Osteocyte (in vitro differentiated cells): ENCODE results near the gene MED13L. TPM values are rescaled to one million over a fixed set of nuclear protein-coding genes. Genes with fewer than 3 reads are reported as not detected.

ENCODE experiments used
- DNase-seq: peaks from one replicate; pipeline ENCODE4 v3.0.0; 2021; ENCODE audit warnings: mixed read lengths; ENCODE audit not compliant: unreplicated experiment; ENCODE audit errors: extremely low spot score
- H3K27ac Mint-ChIP-seq: one replicate; pipeline ENCODE4 v1.8.0; 2021; ENCODE audit warnings: mild to moderate bottlenecking, mixed read lengths; ENCODE audit not compliant: unreplicated experiment
- H3K27me3 Mint-ChIP-seq: one replicate; pipeline ENCODE4 v1.8.0; 2021; ENCODE audit warnings: mixed read lengths; ENCODE audit not compliant: unreplicated experiment
- H3K36me3 Mint-ChIP-seq: one replicate; pipeline ENCODE4 v1.8.0; 2021; ENCODE audit warnings: mixed read lengths; ENCODE audit not compliant: unreplicated experiment
- H3K4me1 Mint-ChIP-seq: one replicate; pipeline ENCODE4 v1.8.0; 2021; ENCODE audit warnings: mixed read lengths; ENCODE audit not compliant: unreplicated experiment
- H3K4me3 Mint-ChIP-seq: one replicate; pipeline ENCODE4 v1.8.0; 2021; ENCODE audit warnings: mild to moderate bottlenecking, moderate library complexity, mixed read lengths; ENCODE audit not compliant: unreplicated experiment
- H3K9me3 Mint-ChIP-seq: one replicate; pipeline ENCODE4 v1.8.0; 2021; ENCODE audit warnings: mixed read lengths; ENCODE audit not compliant: unreplicated experiment
- CTCF ChIP-seq: fragments of 200-600 bp; sonication (generic); IDR thresholded peaks from 2 replicates; pipeline ENCODE4 v1.5.0; 2021; ENCODE audit warnings: antibody characterized with exemption, mild to moderate bottlenecking, moderate library complexity
- total RNA-seq: library from RNA; stranded (reverse); gene quantifications from 2 replicates; pipeline ENCODE4 v1.2.1, GENCODE V29; 2021

MED13L gene
- total RNA-seq, 1 donor from 2014 or later, result 229 TPM

- TF ChIP-seq CTCF, result no peak
- Mint-ChIP-seq H3K27me3 (no peaks in the 10 kb centered on the region), H3K4me3 (no peak overlapping the region), H3K27ac (no peak overlapping the region), H3K36me3 (no peaks in the 10 kb centered on the region), H3K4me1 (peaks cover 26% of the 10 kb centered on the region), H3K9me3 (no peaks in the 10 kb centered on the region)
- no peak for DNase-seq
Observed at GRCh38 chr12:116321913-116322312, 44.4 kb upstream of the MED13L start.

GRCh38 chr12:116320791-116321217, 43.3 kb upstream of the MED13L start:
- Mint-ChIP-seq H3K4me3 (no peak overlapping the region), H3K36me3 (no peaks in the 10 kb centered on the region), H3K4me1 (peaks cover 26% of the 10 kb centered on the region), H3K27ac (peak overlapping the region; percentile 84), H3K27me3 (no peaks in the 10 kb centered on the region), H3K9me3 (no peaks in the 10 kb centered on the region)
- no peak for DNase-seq
- no peak for TF ChIP-seq CTCF

- H3K4me1 Mint-ChIP-seq, result peaks cover 26% of the 10 kb centered on the region
- no peaks in the 10 kb centered on the region for H3K36me3 Mint-ChIP-seq
- H3K4me3 Mint-ChIP-seq, result peak overlapping the region; percentile 30
- H3K27ac Mint-ChIP-seq, result peak overlapping the region; percentile 84
- no peak for TF ChIP-seq CTCF
- H3K27me3 Mint-ChIP-seq, result no peaks in the 10 kb centered on the region
- H3K9me3 Mint-ChIP-seq, result no peaks in the 10 kb centered on the region
- no peak for DNase-seq
Observed at GRCh38 chr12:116319898-116320621, 42.6 kb upstream of the MED13L start.

GRCh38 chr12:116319233-116319897, 41.9 kb upstream of the MED13L start:
- no peak for DNase-seq
- no peak for TF ChIP-seq CTCF
- peaks cover 26% of the 10 kb centered on the region for H3K4me1 Mint-ChIP-seq
- peak overlapping the region; percentile 84 for H3K27ac Mint-ChIP-seq
- peak overlapping the region; percentile 30 for H3K4me3 Mint-ChIP-seq
- no peaks in the 10 kb centered on the region for H3K27me3 Mint-ChIP-seq
- H3K9me3 Mint-ChIP-seq, result no peaks in the 10 kb centered on the region
- H3K36me3 Mint-ChIP-seq, result no peaks in the 10 kb centered on the region

- no peaks in the 10 kb centered on the region for H3K27me3 Mint-ChIP-seq
- no peak for DNase-seq
- TF ChIP-seq CTCF, result no peak
- no peaks in the 10 kb centered on the region for H3K9me3 Mint-ChIP-seq
- H3K4me3 Mint-ChIP-seq, result no peak overlapping the region
- no peaks in the 10 kb centered on the region for H3K36me3 Mint-ChIP-seq
- peak overlapping the region; percentile 84 for H3K27ac Mint-ChIP-seq
- H3K4me1 Mint-ChIP-seq, result peaks cover 26% of the 10 kb centered on the region
Observed at GRCh38 chr12:116318576-116319232, 41.2 kb upstream of the MED13L start.
